Superior temporal gyrus (tissue), 1 donor: ENCODE data around the gene HEY2.
A peak's percentile ranks its signal among the peaks of the same experiment; 100 is the strongest.
"Not testable (repeated sequence)": the region's sequence is repeated elsewhere in the genome, so short reads cannot be mapped to it uniquely, and the experiment has no call there.

Source experiments
- DNase-seq: peaks from one replicate; pipeline ENCODE4 v3.0.0-alpha.2; 2016; ENCODE audit errors: extremely low spot score

Gene HEY2

DNA sequence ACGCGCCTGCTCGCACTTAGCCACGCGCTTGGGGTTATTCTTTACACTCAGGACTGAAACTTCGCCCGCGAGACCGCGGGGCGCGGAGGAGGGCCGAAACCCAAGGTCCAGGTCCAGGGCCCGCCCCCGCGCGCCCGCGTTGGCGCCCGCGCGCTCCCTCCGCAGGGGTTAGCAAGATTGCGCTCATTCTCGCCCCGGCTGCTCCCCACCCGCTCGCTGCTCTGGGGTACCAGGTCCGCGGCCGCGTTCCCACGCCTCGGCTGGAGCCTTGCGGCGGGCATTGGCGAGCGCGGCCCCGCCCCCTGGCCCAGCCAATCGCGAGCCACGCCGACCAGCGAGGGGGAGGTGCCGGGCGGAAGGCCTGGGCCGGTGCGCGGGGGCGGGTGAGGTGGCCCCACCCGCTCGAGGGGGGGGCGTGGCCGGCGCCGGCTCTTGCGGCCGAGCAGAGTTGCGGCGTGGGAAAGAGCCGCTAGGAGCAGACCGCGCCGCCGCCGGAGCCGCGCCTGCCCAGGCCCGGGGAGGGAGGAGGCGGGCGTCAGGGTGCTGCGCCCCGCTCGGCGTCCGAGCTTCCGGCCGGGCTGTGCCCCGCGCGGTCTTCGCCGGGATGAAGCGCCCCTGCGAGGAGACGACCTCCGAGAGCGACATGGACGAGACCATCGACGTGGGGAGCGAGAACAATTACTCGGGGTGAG lies at the start of gene HEY2:
Gene HEY2 (plus strand): TSS at position 460 of the 692 bp plus-strand sequence. CDS start 145 bp downstream, at position 605.
- DNase-seq, result peak; percentile 94

DNA sequence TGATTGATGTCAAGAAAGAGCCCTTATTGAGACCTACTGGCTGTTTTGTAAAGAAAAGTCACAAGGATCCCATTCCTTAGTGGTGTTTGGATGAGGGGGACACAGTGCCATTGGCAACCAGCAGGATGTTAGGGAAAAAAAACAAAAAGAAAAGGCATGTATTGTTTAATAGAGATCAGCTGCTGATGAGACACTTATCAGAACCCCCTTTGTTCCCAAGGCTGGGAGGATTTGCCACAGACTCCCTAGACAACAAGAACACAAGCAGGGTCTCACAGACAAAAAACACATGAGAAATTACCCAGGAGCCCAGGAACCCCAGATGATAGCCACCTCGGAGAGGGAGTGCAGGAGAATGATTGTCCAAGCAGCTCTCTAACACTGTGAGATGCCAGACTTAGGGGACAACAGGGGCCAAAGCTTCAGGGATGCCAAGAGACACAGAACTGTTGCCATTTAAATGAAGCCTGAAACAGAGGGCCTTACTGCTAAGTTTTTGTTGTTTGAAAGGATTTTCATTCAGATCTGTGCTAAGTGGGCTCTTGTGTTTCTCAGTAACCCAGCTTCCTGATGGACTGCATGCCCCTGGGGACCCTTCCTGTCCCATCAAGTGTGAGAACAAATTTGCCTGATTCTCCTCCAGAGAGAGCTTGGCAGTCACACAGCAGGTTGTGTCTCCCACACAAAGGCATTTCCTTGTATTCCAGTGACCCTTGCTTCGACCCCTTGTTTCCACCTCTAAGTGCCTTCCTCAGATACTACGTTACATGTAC lies 48.7 kb upstream of the HEY2 start:
- peak; percentile 90 for DNase-seq

DNA sequence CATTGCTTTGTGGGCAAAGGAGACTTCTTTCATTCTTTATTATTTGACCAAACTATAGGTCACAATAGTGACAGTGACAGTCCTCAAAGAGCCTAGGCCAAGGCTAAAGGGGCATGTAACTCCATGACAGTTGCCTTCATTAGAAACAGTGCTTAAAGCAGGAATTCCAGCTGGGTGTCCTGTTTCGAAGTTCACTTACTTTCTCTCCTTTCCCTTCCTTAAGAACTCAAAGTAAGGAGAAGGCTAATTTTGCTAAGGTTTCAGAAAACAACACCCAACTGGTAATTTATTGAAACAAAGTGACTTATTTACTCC lies 48.1 kb upstream of the HEY2 start:
- DNase-seq, result no peak

DNA sequence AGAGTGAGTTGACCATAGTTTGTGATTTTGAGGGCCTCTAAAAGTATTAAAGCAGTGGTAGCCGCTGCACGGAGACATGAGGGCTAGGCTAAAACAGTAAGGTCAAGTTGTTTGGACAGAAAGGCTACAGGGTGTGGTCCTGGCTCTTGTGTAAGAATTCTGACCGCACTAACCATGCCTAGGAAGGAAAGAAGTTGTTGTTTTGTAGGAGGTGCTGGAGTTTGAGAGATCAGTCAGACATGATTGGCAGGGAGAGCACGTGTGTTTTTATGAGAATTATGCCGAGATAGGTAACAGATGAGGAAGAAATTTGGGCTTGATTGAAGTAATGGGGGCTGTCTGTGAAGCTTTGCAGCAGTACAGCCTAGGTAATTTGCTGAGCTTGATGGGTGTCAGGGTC lies 45.5 kb upstream of the HEY2 start:
- DNase-seq, result not testable (repeated sequence)

DNA sequence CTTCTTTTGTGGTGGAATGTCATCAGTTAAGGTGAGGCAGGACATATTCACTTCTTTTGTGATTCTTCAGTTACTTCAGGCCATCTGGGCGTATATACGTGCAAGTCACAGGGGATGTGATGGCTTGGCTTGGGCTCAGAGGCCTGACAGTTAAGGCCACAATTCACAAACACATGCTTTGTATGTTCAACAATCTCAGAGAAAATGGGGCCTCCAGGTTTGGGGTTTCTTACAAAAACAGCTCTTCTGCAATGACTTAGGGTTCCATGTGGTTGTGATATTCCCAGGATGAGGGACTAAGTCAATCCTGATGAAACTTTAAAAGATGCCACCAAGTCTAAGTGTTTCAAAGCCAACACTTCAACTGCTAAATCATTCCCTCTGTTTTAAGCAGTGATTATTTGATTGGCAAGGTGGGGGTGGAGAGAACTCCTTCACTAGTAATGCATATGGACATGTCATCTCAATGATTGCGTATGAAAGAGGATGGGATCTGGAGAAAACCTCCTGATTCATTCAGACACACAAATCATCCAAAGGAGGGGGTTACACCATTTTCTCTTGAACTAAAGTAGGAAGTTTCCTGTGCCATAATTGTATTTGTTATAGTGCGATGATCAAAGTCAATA lies 41.7 kb upstream of the HEY2 start:
- DNase-seq, result no peak

DNA sequence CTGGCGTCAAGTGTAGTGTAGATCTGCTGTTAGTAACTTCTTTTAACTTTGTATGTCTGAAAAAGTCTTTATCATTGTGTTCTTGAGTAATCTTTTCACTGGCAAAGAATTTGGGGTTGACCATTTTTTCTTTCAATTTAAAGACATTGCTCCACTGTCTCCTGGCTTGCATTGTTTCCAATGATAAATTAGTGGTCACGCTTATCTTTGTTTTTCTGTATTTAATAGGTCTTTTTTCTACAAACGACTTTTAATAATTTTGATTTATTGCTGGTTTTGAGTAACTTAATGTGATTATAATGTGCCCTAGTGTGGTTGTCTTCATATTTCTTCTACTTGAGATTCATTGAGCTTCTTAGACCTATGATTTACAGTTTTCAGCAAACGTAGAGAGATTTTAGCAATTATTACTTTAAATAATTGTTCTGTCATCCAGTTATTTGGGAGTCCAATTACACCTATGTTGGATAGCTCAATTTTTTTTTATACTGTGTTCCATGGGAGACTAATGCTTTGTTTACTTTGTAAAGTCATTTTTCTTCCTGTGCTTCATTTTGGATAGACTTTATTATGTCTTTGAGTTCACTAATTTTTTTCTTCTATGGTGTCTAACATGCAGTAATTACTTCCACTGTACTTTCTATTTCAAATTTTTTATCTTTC lies 38.3 kb upstream of the HEY2 start:
- DNase-seq, result no peak

DNA sequence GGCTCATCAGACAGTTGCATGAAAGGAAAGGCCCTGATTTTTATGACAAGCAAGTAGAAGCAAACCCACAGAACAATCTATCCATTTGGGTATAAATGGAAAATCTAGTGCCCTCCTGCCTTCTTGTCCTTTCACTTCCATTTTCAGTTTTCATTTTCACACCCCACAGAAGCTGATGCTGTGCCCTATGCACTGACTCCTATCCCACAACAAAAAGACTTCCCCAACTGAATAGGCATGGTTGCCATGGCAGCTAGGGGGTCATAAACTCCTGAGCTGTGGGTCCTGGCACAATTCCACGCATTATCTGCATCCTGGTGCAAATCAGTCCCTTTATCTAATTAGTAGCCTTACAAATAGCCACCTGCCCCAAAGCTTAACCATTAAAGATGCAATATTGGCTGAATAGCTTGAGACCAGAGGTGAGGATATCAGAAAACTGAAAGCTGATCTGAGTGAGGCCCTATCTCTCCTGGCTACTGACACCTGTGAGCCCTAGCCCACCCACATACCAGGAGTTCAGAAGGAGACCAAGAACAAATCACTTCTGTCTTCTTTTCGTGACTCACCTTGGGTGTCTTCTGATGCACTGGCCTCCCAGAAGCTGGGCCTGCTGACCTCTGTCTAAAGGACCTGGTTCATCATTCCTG lies 34.9 kb upstream of the HEY2 start:
- no peak for DNase-seq

DNA sequence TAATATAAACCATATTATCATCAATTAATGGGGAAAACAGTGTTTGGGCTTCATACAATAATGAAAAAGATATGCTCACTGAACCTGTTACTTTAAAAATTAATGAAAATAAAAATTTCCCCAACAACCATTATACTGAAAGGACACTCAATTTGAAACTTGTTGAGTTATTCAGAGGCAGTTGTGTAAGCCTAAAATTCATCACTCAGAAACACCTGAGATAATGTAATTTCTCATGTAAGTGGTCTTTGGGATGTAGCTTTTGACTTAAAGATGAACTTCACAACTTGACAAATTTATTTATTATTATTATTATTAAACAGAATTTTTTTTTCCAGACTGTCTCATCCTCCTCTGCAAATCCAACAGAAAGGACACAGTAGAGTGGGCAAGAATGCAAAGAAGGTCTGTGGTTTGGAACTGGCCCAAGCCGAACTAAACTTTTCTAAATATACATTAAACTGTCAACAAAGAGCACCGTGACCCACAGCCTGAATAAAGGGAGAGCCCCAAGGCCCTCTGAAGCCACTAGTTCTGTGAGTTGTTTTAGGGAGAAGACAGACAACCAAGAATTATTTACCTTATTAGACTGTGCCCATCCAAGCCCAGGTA lies 32.2 kb upstream of the HEY2 start:
- no peak for DNase-seq

DNA sequence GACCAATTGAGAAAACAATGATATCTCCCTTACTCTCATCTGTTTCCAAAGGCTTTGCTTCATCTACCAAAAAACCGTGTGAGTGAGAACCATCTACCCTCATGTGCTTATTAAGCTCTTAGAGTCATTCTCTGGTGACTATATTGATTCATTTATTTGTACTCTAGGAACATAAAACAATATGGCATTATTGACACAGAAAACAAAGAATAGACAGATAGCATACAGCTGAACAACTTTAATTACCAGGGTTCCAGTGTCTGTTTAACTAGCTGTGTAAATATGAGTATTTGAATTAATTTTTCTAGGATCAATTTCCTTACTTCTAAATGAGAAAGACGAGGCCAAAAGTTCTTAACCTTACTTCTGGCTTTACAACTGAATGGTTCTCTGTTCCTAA lies 31.3 kb upstream of the HEY2 start:
- no peak for DNase-seq

DNA sequence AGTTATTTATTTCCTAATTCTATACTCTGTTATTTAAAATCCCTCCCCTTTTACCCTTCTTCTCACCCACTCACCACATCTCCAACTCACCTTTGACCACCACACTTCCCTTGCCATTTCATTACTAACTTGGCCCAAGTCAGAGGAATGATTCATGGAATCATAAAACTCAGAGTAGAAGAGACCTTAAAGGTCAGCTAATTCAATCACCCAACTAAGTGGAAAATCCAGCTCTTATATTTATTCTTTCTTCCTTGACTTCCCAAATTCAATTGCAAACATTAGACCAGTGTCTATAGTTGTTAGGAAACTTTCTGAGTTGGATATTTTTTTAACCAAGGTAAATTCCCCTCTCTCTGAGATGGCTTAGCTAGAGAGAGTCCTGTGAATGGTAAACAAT lies 26.5 kb upstream of the HEY2 start:
- DNase-seq, result no peak

DNA sequence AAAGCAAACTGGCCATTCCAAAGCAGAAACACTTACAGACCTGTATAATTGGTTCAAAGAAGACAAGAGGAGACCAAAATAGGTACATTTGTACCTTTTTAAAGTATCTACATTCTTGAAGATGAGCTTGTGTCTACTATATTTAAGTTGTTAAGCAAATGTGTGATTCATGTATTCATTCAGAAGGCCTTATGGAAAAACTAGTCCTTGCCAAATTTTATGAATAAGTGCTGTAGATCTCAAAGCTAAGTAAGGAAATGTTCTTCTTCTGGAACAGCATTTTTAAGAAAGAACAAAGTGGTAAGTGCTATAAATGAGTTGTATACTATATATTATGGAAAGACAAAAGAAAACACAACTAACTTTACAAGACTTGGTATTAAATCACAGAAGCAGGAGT lies 22.2 kb upstream of the HEY2 start:
- DNase-seq, result peak; percentile 57

DNA sequence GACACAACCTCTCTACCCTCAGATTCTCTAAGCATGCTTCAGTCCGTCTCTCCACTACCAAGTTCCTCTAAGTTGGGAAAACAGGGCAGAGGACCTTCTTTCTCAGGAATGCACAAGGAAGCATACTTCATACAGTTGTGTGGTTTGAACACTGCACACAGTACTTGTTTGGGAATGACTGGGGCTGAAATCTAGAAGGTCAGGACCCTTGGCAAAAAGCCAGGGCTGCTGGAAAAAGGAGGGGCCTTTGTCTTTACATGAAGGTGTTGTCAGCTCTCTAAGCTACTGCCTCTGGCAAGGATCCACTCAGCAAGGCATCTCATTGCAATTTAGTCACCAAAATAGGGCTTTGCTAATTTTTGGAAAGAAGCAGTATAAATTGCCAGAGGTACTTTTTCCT lies 20.7 kb upstream of the HEY2 start:
- no peak for DNase-seq

DNA sequence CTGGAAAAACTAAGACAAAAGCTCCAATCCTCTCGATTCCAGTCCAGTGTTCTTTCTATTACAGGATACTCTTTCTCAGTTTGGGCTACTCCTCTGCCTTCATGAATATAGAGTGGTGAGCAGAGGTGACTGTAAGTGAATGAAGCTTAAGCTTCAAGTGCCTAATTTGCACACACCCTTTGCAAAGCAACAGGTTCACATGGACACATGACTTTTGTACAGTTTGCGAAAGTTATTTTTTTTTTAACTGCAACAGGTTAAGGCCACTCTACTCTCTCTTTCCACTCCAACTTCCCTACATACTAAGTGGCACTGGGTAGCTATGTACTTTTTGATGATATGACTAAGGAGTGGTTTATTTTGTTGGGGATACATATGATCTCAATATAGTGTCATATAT lies 19.4 kb upstream of the HEY2 start:
- no peak for DNase-seq

DNA sequence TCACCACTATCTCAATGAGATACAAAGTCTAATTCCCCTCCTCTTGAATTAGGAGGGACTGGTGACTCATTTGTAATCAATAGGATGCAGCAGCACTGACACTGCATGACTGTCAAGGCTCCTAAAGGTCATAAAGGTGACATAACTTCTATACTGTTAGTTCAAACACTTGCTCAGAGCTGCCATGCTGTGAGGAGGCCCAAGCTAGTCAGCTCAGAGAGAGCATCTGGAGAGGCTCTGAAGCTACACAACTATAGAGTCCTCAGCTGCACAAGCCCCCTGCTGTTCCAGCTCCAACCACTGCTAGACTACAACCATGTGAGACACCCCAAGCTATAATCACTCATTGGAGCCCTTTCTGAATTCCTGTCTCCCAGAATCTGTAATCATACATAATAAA lies 17.0 kb upstream of the HEY2 start:
- no peak for DNase-seq

DNA sequence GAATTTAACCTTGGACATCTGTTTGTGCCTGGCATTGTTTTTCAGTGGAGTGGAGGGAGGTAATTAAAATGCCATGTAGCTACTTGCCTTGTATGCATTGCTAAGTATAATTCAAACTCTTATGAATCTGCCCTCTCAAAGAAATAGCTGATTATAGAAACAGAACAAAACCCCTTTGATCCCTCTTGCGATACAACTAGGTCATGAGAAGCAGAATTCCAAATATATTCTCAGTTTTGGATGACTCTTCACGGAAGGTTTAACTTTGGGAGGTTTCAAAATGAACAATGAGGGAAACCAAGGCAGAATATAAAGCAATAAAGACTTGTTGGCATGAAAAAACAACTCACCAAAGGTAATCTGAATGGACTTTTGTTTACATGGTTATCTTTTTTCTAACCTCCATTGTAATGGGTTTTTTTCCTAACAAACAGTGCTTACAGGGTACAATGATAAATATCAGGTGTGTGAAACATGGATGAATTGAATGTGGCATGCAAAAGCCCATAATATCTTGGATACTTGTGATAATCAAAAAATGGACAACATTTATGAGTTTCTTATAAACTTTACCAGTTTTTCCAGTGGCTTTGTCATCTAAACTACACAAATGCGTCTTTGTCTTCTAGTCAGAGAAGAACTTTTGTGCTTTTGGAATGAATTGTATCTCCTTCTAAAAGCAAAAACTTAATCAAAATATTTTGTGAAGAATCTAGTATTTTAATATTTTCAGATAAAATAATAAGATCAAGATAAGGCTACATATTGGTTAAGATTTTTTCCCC lies 15.7 kb upstream of the HEY2 start:
- DNase-seq, result peak; percentile 77

DNA sequence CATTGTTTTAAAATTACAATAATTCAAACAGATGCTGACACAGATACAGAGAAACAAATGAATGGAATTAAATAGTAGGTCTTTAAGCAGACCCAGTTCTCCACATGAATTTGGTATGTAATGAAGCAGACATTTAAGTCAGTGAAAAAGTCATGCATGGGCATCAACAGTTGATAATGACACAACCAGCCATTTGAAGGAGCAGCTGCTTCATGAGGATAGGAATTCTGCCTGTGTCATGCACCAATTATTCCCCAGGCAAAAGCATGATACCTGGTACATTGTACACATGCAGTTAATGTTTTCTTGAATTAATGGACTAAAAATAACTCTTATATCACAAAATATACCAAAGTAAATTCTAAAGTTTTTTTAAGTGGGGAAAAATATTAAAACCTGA lies 11.2 kb upstream of the HEY2 start:
- no peak for DNase-seq

DNA sequence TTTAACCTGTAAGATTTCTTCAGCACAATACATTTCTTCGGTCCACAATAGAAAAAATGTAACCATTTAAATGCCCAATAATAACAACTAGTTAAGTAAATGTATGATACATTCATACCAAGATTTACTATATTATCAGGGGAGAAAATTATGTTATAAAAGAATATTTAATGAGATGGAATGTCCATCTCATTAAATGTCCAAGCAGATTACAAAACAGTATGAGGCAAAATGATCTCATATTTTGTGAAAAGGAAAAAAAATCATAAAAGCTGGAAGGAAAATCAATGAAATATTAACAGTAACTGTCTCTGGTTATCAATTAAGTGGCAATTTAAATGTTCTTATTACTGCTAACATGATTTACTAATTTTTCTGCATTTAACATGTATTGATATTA lies 10.1 kb upstream of the HEY2 start:
- DNase-seq, result no peak

DNA sequence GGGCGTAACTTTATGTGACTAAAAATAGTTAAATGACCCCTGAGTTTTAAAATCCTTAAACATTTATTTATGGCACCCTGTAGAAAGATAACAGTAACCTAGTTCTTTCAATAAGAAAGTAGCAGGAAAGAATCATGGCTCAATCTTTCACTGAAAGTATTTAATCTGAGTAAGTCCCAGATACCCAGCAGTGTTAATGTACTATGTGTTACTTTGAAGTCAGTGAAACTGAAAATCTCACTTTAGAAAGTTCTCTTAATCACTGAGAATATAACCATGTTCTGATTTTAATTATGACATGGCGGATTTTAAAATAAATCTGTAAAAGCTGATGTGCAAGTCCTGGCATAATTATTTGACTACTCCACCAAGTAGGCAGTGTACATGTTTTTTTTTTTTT lies 8.1 kb upstream of the HEY2 start:
- no peak for DNase-seq

DNA sequence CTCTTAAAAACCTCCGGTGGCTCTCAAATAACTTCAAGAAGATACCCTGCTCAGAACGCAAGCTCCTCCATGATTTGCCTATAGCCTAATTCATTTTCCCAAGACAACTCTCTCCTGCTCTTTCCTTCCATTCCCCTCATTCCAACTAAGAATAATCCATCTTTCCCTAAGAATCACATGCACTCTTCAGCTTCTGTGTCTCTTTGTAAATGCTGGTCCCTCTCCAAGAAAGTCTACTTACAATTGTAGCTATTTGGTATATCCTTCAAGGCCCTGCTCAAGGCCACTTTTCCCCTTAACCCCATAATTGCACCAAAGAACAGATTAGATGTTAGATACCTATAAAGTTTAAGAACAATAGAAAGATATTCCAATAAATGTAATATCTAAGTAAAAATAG lies 7.4 kb upstream of the HEY2 start:
- peak; percentile 51 for DNase-seq

DNA sequence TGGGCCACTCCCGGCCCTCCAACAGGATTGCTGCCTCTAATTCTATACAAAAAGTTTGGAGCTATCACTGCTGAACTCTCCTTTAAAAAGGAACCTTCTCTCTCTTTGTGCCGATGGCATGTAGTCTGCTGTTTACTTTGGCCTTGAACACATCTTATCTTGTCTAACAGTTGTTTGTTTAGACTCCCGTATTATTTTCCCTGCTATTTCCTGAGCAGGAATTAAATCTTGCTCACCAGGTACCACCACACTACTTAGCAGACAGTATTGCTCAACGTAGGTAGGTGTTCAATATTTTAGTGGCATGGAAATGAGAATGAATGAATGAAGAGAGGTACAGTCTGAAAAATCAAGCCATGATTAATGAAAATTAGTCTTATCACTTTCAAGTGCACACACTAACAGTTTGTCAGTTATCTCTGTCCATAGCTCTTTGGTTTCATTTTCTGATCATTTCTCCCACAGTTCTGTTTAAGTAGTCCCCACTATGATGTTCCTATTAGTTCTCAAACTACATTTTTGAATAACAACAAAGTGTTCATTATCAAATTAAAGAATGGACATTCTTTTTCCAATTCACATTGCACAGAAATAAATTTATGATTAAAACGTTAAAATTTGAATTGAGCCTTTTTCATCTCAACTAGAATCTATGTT lies 6.8 kb upstream of the HEY2 start:
- DNase-seq, result peak; percentile 70
